ENCODE data around the gene OR1K1.
A peak's percentile ranks its signal among the peaks of the same experiment; 100 is the strongest.
"Not testable (repeated sequence)": the region's sequence is repeated elsewhere in the genome, so short reads cannot be mapped to it uniquely, and the experiment has no call there.

The OR1K1 gene, protein sequence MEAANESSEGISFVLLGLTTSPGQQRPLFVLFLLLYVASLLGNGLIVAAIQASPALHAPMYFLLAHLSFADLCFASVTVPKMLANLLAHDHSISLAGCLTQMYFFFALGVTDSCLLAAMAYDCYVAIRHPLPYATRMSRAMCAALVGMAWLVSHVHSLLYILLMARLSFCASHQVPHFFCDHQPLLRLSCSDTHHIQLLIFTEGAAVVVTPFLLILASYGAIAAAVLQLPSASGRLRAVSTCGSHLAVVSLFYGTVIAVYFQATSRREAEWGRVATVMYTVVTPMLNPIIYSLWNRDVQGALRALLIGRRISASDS

DNA sequence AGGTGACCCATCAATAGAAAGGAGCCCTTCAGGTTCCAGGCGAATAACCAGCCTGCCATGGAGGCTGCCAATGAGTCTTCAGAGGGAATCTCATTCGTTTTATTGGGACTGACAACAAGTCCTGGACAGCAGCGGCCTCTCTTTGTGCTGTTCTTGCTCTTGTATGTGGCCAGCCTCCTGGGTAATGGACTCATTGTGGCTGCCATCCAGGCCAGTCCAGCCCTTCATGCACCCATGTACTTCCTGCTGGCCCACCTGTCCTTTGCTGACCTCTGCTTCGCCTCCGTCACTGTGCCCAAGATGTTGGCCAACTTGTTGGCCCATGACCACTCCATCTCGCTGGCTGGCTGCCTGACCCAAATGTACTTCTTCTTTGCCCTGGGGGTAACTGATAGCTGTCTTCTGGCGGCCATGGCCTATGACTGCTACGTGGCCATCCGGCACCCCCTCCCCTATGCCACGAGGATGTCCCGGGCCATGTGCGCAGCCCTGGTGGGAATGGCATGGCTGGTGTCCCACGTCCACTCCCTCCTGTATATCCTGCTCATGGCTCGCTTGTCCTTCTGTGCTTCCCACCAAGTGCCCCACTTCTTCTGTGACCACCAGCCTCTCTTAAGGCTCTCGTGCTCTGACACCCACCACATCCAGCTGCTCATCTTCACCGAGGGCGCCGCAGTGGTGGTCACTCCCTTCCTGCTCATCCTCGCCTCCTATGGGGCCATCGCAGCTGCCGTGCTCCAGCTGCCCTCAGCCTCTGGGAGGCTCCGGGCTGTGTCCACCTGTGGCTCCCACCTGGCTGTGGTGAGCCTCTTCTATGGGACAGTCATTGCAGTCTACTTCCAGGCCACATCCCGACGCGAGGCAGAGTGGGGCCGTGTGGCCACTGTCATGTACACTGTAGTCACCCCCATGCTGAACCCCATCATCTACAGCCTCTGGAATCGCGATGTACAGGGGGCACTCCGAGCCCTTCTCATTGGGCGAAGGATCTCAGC, at the start of gene OR1K1:
TSS of gene OR1K1 (plus strand) at position 58 of the 995 bp plus-strand sequence. CDS start at position 58, 0 bp downstream.
- no peak for DNase-seq (ENCODE audit: low spot score)

DNA sequence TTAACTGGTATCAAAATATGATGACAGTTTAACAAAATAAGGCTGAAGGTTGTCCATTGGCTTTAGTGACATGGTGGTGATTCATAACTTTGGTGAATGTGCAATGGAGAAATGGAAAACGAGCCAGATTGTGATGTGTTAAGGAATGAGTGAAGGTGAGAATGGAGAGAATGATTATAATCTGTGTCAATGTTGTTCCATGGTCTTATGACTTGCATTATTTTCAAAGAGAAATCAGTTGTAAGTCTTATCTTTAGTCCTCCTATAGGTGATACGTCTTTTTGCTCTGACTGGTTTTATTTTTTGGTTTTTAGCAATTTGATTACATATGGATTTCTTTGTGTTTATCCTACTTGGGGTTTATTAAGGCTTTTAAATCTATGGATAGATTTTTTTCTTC, 45.1 kb upstream of the OR1K1 start:
- DNase-seq (ENCODE audit: low spot score), result no peak

DNA sequence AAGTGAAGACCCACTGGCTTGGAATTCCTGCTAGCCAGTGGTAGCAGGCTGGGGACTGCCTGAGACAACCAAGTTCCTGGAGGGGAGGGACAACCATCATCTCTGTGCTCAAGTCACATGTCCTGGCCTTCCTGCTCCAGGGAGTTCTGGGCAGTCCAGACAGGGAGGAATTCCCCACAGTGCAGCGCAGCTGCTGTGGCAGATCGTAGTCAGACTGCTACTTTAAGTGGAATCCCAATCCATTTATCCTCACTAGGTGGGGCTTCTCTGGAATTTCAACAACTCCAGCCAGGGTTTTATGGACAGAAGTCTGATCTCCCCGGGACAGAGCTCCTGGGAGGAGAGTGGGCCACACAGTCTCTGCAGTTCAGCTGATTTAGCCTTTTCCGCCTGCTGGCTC, 32.1 kb upstream of the OR1K1 start:
- DNase-seq (ENCODE audit: low spot score), result no peak

DNA sequence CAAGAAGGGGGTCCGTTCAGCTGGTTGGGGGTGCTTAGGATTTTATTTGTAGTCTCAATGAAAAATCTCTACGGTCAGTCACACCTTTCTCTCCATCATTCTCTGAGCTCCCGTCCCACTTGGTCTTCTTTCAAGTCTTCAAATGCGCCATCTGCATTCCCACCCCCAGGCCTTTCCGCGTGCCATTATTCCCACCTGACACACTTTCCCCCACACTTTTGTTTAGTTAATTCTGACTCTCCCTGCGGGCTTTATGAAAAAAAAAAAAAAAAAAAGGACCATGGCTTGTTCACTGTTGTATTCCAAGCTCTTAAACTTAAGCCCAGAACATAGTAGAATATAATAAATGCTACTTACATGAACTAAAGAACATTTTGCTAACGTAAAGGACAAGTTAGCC, 22.9 kb upstream of the OR1K1 start:
- no peak for DNase-seq (ENCODE audit: low spot score)

DNA sequence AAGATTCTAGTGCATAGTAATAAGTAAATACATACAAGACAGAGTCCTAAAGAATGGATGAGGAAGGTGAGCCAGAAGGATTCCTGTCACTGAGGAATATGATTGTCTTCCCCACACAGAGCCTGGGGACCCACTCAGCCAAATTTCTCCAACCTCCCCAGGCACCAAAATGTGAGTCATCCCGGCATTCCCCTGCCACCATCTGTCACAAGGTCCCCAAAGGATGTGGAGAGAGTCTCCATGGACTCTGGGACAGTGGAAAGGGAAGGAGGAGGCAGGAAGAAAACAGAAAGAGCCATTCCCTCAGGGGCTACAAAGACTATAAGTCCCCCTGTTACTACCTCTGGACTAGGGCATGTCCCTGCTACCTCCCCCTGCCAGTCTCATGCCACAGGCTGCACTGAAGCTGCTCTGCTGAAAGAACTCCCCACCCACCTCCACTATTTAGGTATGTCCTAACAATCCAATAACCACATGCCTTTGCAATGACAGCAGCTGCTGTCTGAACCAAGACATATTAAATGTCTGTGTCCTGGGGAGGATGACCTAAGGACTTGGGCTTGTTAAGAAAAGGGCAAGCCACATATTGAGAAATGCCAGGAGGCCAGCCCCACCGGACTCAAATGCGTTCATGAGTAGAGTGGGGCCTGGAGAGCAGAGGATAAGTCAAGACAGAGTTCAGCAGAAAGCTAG, 21.8 kb upstream of the OR1K1 start:
- peak; percentile 80 for DNase-seq (ENCODE audit: low spot score)

DNA sequence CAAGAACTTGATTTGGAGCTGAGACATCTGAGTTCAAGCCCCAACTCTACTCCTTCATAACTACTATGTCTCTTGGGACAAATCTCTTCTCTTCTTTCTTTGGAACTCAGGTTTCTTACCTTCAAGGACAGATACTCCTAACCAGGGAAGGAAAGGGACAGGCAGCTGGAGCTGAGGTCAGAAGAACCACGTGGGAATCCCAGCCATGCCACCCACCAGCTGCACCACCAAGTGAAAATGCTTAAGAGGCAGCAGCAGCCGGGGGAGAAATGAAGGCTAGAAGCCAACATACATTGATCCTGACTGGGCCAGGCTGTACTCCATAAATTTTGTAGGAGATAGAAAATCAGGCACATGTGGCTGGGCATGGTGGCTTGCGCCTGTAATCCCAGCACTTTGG, 20.7 kb upstream of the OR1K1 start:
- DNase-seq (ENCODE audit: low spot score), result no peak

DNA sequence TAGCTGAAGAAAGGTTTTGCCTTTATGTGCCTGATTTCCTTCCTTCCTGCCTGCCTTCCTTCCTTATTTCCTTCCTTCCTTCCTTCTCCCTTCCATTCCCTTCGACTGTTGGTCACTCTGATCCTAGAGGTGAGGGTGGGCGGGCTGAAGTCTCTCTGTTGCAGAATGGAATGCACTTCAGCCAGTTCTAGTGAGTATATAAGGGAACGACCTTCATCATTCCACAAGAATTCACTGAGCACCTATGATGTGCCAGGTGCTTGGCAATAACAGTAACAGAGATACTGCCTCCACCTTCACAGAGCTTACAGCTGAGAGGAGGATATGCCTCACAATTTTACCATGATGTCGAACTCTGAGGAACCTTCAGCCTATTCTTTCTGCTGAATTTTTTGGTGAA, 19.9 kb upstream of the OR1K1 start:
- DNase-seq (ENCODE audit: low spot score), result no peak

DNA sequence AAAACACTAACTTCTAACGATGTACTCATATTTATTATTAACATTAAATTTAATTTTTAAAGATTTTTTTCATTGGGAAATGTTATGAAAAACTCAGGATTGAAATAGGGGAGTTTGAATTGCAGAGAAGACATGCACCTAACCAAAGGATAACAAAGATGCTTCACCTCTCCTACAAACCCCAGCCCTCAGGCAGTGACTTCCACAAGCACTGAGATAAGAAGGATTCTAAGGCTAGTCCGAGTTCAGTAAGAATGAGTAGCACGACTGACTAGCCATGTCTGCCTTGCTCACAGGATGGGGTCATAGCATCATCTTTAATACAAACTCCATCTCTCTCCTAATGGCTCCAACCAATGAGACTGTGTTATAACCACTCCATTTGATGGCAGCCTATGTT, 18.3 kb upstream of the OR1K1 start:
- DNase-seq (ENCODE audit: low spot score), result no peak

DNA sequence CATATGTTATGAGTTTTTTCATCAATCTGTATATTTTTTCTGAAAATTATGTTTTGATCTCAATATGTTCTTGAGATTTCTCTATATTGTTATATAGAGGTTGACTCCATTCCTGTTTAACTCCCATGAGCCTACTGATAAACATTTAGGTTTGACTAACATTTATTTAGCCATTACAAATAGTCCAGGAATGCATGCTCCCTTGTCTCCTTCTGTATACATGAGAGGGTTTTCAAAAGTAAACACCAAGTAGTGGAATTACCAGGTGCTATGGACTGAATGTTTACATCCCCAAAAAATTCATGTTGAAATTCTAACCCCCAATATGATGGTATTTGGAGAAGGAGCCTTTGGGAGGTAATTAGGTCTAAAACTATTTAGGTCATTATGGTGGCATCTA, 14.7 kb upstream of the OR1K1 start:
- DNase-seq (ENCODE audit: low spot score), result no peak

DNA sequence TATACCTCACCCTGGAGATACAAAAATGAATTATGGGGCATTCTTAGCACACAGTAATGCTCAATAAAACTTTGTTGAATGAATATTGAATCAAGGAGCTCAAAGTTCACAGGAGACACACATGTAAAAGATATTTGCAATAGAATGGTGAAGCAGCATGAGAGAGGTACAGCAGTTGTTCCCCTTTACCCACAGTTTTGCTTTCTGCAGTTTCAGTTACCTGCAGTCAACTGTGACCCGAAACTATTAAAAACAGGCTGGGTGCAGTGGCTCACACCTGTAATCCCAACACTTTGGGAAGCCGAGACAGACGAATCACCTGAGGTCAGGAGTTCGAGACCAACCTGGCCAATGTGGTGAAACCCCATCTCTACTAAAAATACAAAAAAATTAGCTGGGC, 13.6 kb upstream of the OR1K1 start:
- no peak for DNase-seq (ENCODE audit: low spot score)

DNA sequence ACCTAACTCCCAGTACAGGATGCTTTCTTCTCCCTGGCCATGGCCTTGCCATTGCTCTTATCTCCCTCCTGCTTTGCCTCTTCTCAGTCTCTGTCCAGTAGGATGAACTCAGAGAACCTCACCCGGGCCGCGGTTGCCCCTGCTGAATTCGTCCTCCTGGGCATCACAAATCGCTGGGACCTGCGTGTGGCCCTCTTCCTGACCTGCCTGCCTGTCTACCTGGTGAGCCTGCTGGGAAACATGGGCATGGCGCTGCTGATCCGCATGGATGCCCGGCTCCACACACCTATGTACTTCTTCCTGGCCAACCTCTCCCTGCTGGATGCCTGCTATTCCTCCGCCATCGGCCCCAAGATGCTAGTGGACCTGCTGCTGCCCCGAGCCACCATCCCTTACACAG, 11.1 kb upstream of the OR1K1 start, which contains the start of gene OR5C1:
TSS of gene OR5C1 (plus strand) at position 103 of the 400 bp plus-strand sequence. CDS start at position 103, 0 bp downstream.
- no peak for DNase-seq (ENCODE audit: low spot score)

DNA sequence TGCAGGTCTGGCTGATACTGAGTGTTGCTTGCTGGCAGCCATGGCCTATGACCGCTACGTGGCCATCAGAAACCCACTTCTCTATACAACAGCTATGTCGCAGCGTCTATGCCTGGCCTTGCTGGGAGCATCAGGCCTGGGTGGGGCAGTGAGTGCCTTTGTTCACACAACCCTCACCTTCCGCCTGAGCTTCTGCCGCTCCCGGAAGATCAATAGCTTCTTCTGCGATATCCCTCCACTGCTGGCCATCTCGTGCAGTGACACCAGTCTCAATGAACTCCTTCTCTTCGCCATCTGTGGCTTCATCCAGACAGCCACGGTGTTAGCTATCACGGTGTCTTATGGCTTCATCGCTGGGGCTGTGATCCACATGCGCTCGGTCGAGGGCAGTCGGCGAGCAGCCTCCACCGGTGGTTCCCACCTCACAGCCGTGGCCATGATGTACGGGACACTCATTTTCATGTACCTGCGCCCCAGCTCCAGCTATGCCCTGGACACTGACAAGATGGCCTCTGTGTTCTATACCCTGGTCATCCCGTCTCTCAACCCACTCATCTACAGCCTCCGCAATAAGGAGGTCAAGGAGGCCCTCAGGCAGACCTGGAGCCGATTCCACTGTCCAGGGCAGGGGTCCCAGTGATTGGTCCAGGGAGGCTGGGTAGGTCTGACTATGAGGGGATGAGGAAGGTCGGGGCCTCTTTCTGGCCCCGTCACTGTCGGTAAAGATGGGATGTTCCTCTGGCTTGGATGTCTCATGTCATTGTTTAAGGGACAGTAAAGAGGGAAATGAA, 10.5 kb upstream of the OR1K1 start:
- DNase-seq (ENCODE audit: low spot score), result no peak

DNA sequence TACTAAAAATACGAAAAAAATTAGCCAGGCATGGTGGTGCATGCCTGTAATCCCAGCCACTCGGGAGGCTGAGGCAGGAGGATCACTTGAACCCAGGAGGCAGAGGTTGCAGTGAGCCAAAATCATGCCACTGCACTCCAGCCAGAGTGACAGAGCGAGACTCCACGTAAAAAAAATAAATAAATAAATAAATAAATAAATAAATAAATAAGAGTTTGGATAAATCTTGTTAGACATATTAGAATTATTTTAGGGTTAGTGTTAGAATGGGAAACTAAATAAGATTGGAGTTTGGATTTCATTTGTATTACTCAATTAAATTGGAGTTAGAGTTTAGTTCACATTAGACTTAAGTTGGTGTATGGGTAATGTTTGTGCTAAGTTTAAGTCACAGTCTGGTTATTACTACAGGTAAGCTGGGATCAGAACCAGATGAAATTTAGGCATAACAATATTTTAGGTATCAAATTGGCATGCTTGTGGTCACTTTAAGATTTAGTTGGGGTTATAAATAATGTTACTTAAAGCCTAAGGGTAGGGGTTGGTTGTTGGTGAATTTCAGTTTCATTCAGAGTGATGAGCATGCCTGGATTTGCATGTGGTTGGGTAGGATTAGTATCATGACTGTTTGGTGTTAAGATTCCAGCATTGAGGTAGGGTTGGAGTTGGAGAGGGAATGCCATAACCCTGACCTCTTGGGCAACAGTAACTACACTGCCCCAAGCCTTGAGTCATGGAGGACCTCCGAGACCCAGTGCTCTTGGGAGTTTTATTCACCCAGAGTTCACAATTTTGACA, 7.9 kb upstream of the OR1K1 start:
- DNase-seq (ENCODE audit: low spot score), result no peak

DNA sequence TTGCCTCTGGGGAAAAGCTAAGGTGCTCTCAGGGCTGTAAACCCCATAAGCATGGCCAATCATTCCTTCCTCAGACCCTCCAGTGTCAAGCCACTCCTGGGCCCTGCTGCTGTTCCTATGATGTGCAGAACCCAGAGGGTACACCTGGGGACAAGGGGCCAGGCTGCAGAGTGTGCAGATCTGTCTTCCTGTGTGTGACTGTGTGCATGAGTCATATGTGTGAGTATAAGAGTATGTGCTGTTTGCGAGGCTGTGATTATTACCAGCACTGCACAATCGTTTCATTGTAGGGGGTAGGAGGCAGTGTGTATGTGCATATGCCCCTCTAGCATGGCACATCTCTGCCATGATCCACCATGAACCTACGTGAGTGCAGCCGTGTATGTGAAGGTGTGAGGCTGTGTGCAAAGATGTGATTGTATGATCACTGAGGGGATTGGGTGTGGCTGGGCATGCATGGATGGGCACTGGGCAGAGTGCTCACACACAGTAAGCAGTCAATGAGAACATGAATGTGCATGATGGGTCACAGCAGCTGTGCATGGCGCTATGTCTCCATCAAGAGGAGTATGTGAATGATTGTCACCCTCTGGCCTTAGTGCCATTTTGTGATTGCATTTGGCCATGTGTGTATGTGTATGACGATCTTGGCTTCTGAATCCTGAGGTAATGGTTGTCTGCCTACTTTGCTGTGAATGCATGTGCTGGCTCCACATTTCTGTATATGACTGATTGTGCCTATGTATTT, 2.4 kb upstream of the OR1K1 start:
- DNase-seq (ENCODE audit: low spot score), result no peak

DNA sequence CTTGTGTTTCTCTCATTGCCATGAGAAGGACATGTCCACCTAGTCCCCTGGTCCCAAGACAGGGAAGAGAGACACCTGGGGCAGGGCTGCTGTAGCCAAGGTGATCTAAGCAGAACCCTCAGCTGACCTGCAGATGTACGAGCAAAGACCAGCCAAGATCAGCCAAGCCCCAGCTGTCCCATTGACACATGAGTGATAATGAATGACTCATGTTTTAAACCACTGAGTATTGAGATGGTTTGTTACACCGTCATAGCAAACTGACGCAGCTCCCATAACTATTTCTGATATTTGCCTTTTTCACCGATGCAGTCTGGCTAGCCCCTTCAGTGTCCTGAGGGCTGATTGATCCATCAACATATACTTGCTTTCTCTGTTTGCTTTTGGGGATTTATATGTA, 6.7 kb downstream of the OR1K1 start:
- no peak for DNase-seq (ENCODE audit: low spot score)

DNA sequence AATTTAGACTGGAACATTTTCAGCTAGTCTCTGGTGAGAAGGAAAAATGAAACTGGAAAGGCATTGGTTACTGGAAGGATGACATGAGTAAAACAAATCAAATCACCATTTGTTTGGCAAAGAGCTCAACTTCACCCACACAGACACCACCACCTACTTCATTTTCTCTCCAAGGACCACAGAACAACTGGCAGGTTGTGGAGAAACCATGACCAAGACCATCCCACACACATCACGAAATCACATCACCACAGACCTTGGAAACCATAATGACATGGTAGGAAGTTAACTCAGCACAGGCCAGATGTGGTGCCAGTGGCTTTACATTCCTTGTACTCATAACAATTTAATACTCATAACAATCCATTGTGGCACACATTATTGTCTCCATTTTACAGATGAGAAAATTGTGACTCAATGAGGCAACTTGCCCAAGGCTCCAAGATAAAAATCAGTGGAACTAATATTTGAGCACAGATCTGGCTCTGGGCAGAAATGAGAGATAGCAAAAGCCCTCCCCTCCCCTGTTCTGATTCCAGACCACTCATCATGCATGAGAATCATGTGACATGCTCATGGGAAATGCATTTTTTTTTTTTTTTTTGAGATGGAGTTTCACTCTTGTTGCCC, 7.5 kb downstream of the OR1K1 start:
- DNase-seq (ENCODE audit: low spot score), result no peak

DNA sequence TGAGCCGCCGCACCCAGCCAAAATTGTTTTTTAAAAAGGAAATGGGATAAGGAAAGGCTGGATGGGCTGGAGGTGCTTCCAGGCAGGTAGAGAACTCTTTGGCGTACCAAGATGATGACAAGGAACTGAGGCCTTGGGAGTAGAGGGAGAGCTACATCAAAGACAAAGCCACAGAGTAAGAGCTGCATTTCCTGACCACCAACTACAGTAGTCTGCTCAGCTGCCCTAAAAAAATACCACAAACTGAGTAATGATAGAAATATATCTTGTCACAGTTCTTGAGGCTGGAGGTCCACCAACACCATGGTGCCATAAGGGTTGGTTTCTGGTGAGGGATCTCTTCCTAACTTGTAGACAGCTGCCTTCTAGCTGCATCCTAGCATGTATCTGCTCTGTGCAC, 8.2 kb downstream of the OR1K1 start:
- no peak for DNase-seq (ENCODE audit: low spot score)

DNA sequence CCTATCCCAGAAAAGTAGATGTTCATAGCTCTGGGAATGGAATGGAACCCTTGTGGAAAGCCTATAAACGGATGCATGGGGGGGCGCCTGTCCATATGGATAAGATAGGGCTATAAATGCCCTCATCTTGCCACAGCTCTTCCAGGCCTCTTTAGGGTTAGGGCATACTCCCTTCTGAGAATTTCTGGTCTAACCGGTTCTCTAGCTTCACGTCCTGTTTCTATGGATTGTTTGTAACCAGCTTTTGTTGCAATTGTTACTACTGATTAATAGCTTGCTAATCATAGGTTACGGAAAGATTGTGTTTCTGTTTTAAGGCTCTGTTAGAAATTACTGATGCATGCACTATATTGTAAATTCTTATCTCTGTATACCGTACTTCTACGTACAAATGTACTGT, 9.3 kb downstream of the OR1K1 start:
- DNase-seq (ENCODE audit: low spot score), result not testable (repeated sequence)

DNA sequence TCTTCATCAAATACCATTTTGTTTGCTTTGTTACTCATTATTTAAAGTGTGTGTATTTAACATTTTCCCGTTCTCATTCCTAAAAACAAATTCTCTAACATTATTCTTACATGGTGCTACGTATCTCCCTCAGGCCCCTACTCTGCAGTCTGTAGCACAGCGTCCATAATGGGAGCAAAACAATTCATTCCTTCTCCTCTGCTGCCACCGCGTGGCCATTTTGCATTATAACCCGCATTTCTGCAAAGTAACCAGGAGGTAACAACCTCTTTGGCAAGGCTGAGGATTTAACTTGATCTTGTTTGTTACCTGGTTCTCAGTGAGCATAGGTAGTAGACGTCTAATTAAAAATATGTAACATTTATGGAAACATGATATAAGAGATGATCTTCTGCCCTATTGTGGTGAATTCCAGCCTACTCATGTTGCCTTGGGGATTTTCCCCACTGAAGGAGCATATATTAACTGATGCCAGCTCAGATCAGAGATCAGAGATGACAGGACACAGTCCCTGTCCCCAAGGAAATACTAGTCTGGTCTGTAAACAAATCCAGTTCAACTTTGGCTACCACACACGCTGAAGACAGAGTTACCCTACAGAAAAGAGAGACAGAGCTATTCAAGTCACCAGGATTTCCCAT, 10.5 kb downstream of the OR1K1 start:
- DNase-seq (ENCODE audit: low spot score), result peak; percentile 74

Data from AG08396 (cell line).